H1 (cell line): ENCODE data around the gene CCDC24. TPM values are rescaled to one million over a fixed set of nuclear protein-coding genes. Genes with fewer than 3 reads are reported as not detected.

Experiments
- CTCF ChIA-PET: fragments of 300-600 bp; sonication (Branson Sonifier 250); formaldehyde crosslinking; loops from one replicate; lab custom pipeline; 2021; ENCODE audit not compliant: partially characterized antibody; lab: Charles Lee
- POLR2A ChIA-PET: fragments of 300-600 bp; sonication (Branson Sonifier 250); formaldehyde crosslinking; loops from one replicate; lab custom pipeline; 2021; ENCODE audit warnings: inconsistent platforms; ENCODE audit not compliant: partially characterized antibody; lab: Charles Lee
- DNase-seq, 2 experiments: peaks; one replicate each; pipeline versions ENCODE4 v3.0.0 to v3.0.0-alpha.2; 2010 to 2022; ENCODE audit warnings: low spot score in 2 of 2, low read depth in 1 of 2, mixed read lengths in 1 of 2
- FAIRE-seq: peaks from 2 replicates; lab custom pipeline; 2011; peaks lifted over from hg19 to GRCh38; lab: Jason Lieb, UNC
- H2AFZ ChIP-seq: 2 replicates; pipeline ENCODE4 v1.8.1; 2012; ENCODE audit warnings: low read length, inconsistent platforms
- H2AK5ac ChIP-seq: 2 replicates; pipeline ENCODE4 v1.6.1; 2013; ENCODE audit warnings: low read depth, low read length
- H2BK120ac ChIP-seq: replicated peaks from 2 replicates; pipeline ENCODE3; 2013; ENCODE audit warnings: low read depth, low read length, inconsistent platforms
- H2BK12ac ChIP-seq: 2 replicates; pipeline ENCODE4 v1.6.1; 2013; ENCODE audit warnings: low read depth, low read length
- H2BK15ac ChIP-seq: 2 replicates; pipeline ENCODE4 v1.6.1; 2013; ENCODE audit warnings: low read length
- H2BK20ac ChIP-seq: 2 replicates; pipeline ENCODE4 v1.6.1; 2013; ENCODE audit warnings: low read length
- H2BK5ac ChIP-seq: 2 replicates; pipeline ENCODE4 v1.6.1; 2013; ENCODE audit warnings: low read depth, low read length
- H3K14ac ChIP-seq: 2 replicates; pipeline ENCODE4 v1.6.1; 2013; ENCODE audit warnings: inconsistent platforms; ENCODE audit not compliant: insufficient read length
- H3K18ac ChIP-seq: 2 replicates; pipeline ENCODE4 v1.6.1; 2013; ENCODE audit warnings: low read length; ENCODE audit errors: extremely low read depth
- H3K23ac ChIP-seq: 2 replicates; pipeline ENCODE4 v1.6.1; 2013; ENCODE audit warnings: inconsistent platforms; ENCODE audit not compliant: insufficient read length
- H3K23me2 ChIP-seq: 2 replicates; pipeline ENCODE4 v1.6.1; 2013; ENCODE audit warnings: low read depth, low read length
- H3K27ac ChIP-seq: 2 replicates; pipeline ENCODE4 v1.6.1; 2011; ENCODE audit warnings: low read depth, low read length, inconsistent platforms
- H3K27me3 ChIP-seq, 4 experiments: replicated peaks in 1 of 4; 1 replicate in 1 of 4; 2 replicates in 3 of 4; pipeline versions ENCODE4 v1.6.1 to v1.8.1; 2011 to 2013; ENCODE audit warnings: low read length in 3 of 4, mild to moderate bottlenecking in 3 of 4, inconsistent platforms in 2 of 4, mixed read lengths in 2 of 4, moderate library complexity in 1 of 4; ENCODE audit not compliant: control insufficient read depth in 3 of 4, insufficient read depth in 3 of 4; ENCODE audit errors: extremely low read depth in 1 of 4
- H3K36me3 ChIP-seq, 4 experiments: 2 replicates each; pipeline versions ENCODE4 v1.6.1 to v1.8.1; 2011 to 2013; ENCODE audit warnings: mild to moderate bottlenecking in 4 of 4, low read length in 3 of 4, moderate library complexity in 2 of 4, control low read depth in 1 of 4, inconsistent platforms in 1 of 4; ENCODE audit not compliant: insufficient read depth in 4 of 4, control insufficient read depth in 2 of 4
- H3K4ac ChIP-seq: replicated peaks from 2 replicates; pipeline ENCODE3; 2013; ENCODE audit warnings: low read length, low read depth, mixed read lengths, inconsistent platforms; ENCODE audit not compliant: insufficient read length
- H3K4me1 ChIP-seq, 4 experiments: replicated peaks in 1 of 4; 1 replicate in 1 of 4; 2 replicates in 3 of 4; pipeline versions ENCODE4 v1.6.1 to v1.8.1; 2011 to 2013; ENCODE audit warnings: low read length in 3 of 4, inconsistent platforms in 2 of 4, mixed read lengths in 1 of 4; ENCODE audit not compliant: insufficient read depth in 4 of 4, control insufficient read depth in 3 of 4
- H3K4me2 ChIP-seq, 2 experiments: 2 replicates each; pipeline versions ENCODE4 v1.6.1 to v1.8.1; 2011 to 2013; ENCODE audit warnings: low read depth in 2 of 2, low read length in 2 of 2, control low read depth in 1 of 2, inconsistent platforms in 1 of 2, mild to moderate bottlenecking in 1 of 2; ENCODE audit not compliant: insufficient read depth in 1 of 2
- H3K4me3 ChIP-seq, 4 experiments: fragments of 200-600, 300-600 bp in 1 of 4; sonication (generic), shearing (Covaris generic), sonication (Bioruptor Twin) in 1 of 4; 2 replicates each; pipeline versions ENCODE4 v1.5.1 to v1.8.1; 2011 to 2016; ENCODE audit warnings: low read length in 4 of 4, low read depth in 3 of 4, control low read depth in 2 of 4, inconsistent platforms in 2 of 4, mild to moderate bottlenecking in 2 of 4, mixed read lengths in 1 of 4, moderate library complexity in 1 of 4; ENCODE audit not compliant: insufficient read depth in 2 of 4; ENCODE audit errors: extremely low read depth in 1 of 4
- H3K56ac ChIP-seq: replicated peaks from 2 replicates; pipeline ENCODE3; 2013; ENCODE audit warnings: low read depth, mild to moderate bottlenecking, mixed read lengths, low read length, inconsistent platforms; ENCODE audit not compliant: insufficient read length
- H3K79me1 ChIP-seq: 2 replicates; pipeline ENCODE4 v1.6.1; 2013; ENCODE audit warnings: low read depth, low read length, control low read depth
- H3K79me2 ChIP-seq, 2 experiments: 2 replicates each; pipeline versions ENCODE4 v1.6.1 to v1.8.1; 2012 to 2013; ENCODE audit warnings: low read length in 2 of 2, mild to moderate bottlenecking in 2 of 2, inconsistent platforms in 1 of 2; ENCODE audit not compliant: insufficient read depth in 2 of 2, control insufficient read depth in 1 of 2
- H3K9ac ChIP-seq, 4 experiments: replicated peaks in 1 of 4; 1 replicate in 1 of 4; 2 replicates in 3 of 4; pipeline versions ENCODE4 v1.6.1 to v1.8.1; 2011 to 2013; ENCODE audit warnings: low read depth in 3 of 4, low read length in 3 of 4, control low read depth in 2 of 4, mild to moderate bottlenecking in 2 of 4, moderate library complexity in 2 of 4, inconsistent platforms in 1 of 4; ENCODE audit errors: extremely low read depth in 1 of 4
- H3K9me3 ChIP-seq, 2 experiments: 2 replicates each; pipeline versions ENCODE4 v1.6.1 to v1.8.1; 2012 to 2013; ENCODE audit warnings: mild to moderate bottlenecking in 2 of 2, moderate library complexity in 2 of 2, control low read depth in 1 of 2, inconsistent platforms in 1 of 2, low read depth in 1 of 2, low read length in 1 of 2, mixed read lengths in 1 of 2; ENCODE audit not compliant: insufficient read depth in 2 of 2
- H4K20me1 ChIP-seq, 2 experiments: replicated peaks in 1 of 2; 2 replicates each; pipeline versions ENCODE3 to v1.8.1; 2011 to 2013; ENCODE audit warnings: inconsistent platforms in 2 of 2, low read length in 2 of 2, mild to moderate bottlenecking in 1 of 2; ENCODE audit not compliant: insufficient read depth in 2 of 2, control insufficient read depth in 1 of 2
- H4K5ac ChIP-seq: 2 replicates; pipeline ENCODE4 v1.6.1; 2013; ENCODE audit warnings: low read length, low read depth, mixed read lengths, inconsistent platforms; ENCODE audit not compliant: insufficient read length
- H4K8ac ChIP-seq: 2 replicates; pipeline ENCODE4 v1.8.0; 2013; ENCODE audit warnings: mild to moderate bottlenecking, moderate library complexity, low read length, inconsistent platforms; ENCODE audit not compliant: insufficient read depth; ENCODE audit errors: extremely low read depth
- H4K91ac ChIP-seq: replicated peaks from 2 replicates; pipeline ENCODE3; 2013; ENCODE audit warnings: low read length, mixed read lengths, inconsistent platforms; ENCODE audit not compliant: insufficient read length
- GTF2F1 ChIP-seq: IDR thresholded peaks from 2 replicates; pipeline ENCODE4 v1.6.1; 2012; ENCODE audit warnings: low read depth, low read length, improper control_type of control experiment, borderline replicate concordance
- HDAC6 ChIP-seq: IDR thresholded peaks from one replicate; pipeline ENCODE4 v1.7.1; 2012; ENCODE audit warnings: low read depth, mild to moderate bottlenecking, inconsistent platforms, low read length, moderate library complexity
- KDM4A ChIP-seq: IDR thresholded peaks from one replicate; pipeline ENCODE4 v1.7.1; 2012; ENCODE audit warnings: low read depth, mild to moderate bottlenecking, moderate library complexity, low read length, inconsistent platforms; ENCODE audit not compliant: severe bottlenecking
- WGBS, 2 experiments: shearing (Covaris generic) in 1 of 2; methylation state at CpG; one replicate each; pipeline versions ENCODE4 v1.1.6 to v1.1.7; 2013 to 2015; ENCODE audit warnings: low lambda C conversion rate in 2 of 2, mixed read lengths in 2 of 2, inconsistent platforms in 1 of 2, low coverage in 1 of 2, missing lambda C conversion rate in 1 of 2; ENCODE audit not compliant: insufficient replicate concordance in 2 of 2, insufficient coverage in 1 of 2, insufficient read length in 1 of 2; ENCODE audit errors: extremely low coverage in 1 of 2, missing lambda C conversion rate in 1 of 2; 5-methylcytosine and 5-hydroxymethylcytosine counted together
- polyA plus RNA-seq, 7 experiments: library from polyadenylated mRNA; depleted of rRNA in 3 of 7; stranded (reverse) in 5 of 7; unstranded in 2 of 7; fragments of >200 nt in 5 of 7; fragments of 200-250 nt in 2 of 7; gene quantifications; 1 replicate in 5 of 7; 2 replicates in 1 of 7; 4 replicates in 1 of 7; pipeline versions ENCODE4 v1.2.1 to v1.2.3, GENCODE V29; 2011 to 2013; ENCODE audit warnings: missing spikeins in 2 of 7, mixed read lengths in 2 of 7
- total RNA-seq: library from RNA; stranded (reverse); fragmentation: NEBNext Ultra II Directional; extraction: Animal tissue kit (Norgen Biotek cat#: 25700); gene quantifications from 2 replicates; pipeline ENCODE4 v1.2.1, GENCODE V29; 2021

The CCDC24 gene
- total and polyA plus RNA-seq, 2 of the 8 experiments (the other 6 are each of a cell fraction or from before 2014, with no cell fraction given) = 11.2 to 11.4 TPM

- Histone ChIP-seq H2AK5ac (no peak overlapping the region), H4K91ac (no peak overlapping the region), H3K4me1 (peaks cover 0 to 4% (median 0%) of the 10 kb centered on the region in 4 experiments; a peak in 5 of 7 replicates), H3K14ac (no peak overlapping the region), H2BK120ac (no peak overlapping the region), H2BK20ac (no peak overlapping the region), H2AFZ (no peak overlapping the region)
- no peak for DNase-seq
- TF ChIP-seq HDAC6 (no peak), KDM4A (no peak), GTF2F1 (no peak)
- TF ChIP-seq, all 59 proteins: peak for 0
- POLR2A ChIA-PET = interaction anchor here (3.9 to 27.1 kb wide), 3 partner anchors 24 to 34 kb away, joined by 28 to 544 read pairs (median 189); partner anchors contain the start of genes ATP6V0B, B4GALT2, DPH2 and SLC6A9
- Histone ChIP-seq H3K18ac (no peak overlapping the region), H4K20me1 (peaks cover 2% of the 10 kb centered on the region in 2 experiments), H3K56ac (no peak overlapping the region), H2BK5ac (no peak overlapping the region), H3K79me2 (no peaks in the 10 kb centered on the region), H2BK12ac (no peak overlapping the region), H3K9ac (no peak overlapping the region), H3K23me2 (peaks cover 6% of the 10 kb centered on the region; the same call in 1 of the 2 replicates), H3K27ac (no peak overlapping the region), H3K9me3 (no peaks in the 10 kb centered on the region), H3K4me3 (no peak overlapping the region), H3K36me3 (peaks cover 0 to 10% (median 3%) of the 10 kb centered on the region in 4 experiments; a peak in 4 of 8 replicates), H3K23ac (no peak overlapping the region), H2BK15ac (no peak overlapping the region), H3K27me3 (no peaks in the 10 kb centered on the region), H4K5ac (no peak overlapping the region), H4K8ac (no peak overlapping the region), H3K4ac (no peak overlapping the region), H3K79me1 (no peaks in the 10 kb centered on the region), H3K4me2 (no peak overlapping the region)
- CTCF ChIA-PET = interaction anchor here (1.0 to 21.8 kb wide), 5 partner anchors 9 to 51 kb away, joined by 3 to 478 read pairs (median 6); no protein-coding TSS in a partner anchor
- FAIRE-seq = no peak
- WGBS, 2 experiments = 91% methylated on average over 6 of the region's 6 CpGs; no CpG with 5 or more reads in 1 of the 2 experiments
Measured at GRCh38 chr1:43996733-43997115, 5.3 kb downstream of the CCDC24 start.
